ENCODE measurements around the gene LCN10. TPM values are rescaled to one million over a fixed set of nuclear protein-coding genes. Genes with fewer than 3 reads are reported as not detected.

Gene LCN10
- polyA plus RNA-seq, 2 donors, result 5.3 to 14.9 TPM

Other genes with a start within 250 kb of the LCN10 start
- gene NOTCH1, start 196.9 kb downstream of the LCN10 start, polyA plus RNA-seq, result 10 to 100 TPM in 1 of 2 donors, 1 to 10 TPM in 1; 9.6 to 19.8 TPM
- gene EGFL7, start 80.0 kb downstream of the LCN10 start, polyA plus RNA-seq, result 10 to 100 TPM; 34.5 to 43.2 TPM
- gene AGPAT2, start 55.5 kb downstream of the LCN10 start, polyA plus RNA-seq, result 100 to 1,000 TPM in 1 of 2 donors, 10 to 100 TPM in 1; 90.7 to 100 TPM
- gene DIPK1B, start 30.4 kb downstream of the LCN10 start, polyA plus RNA-seq, result 1 to 10 TPM; 1.6 to 2.5 TPM
- gene LCN6, start 5.6 kb upstream of the LCN10 start, polyA plus RNA-seq, result 10 to 100 TPM in 1 of 2 donors, 1 to 10 TPM in 1; 9.0 to 14.4 TPM
- gene LCN8, start 15.3 kb upstream of the LCN10 start, polyA plus RNA-seq, result not detected
- gene LCN15, start 21.6 kb upstream of the LCN10 start, polyA plus RNA-seq, result not detected
- 100 to 1,000 TPM in 1 of 2 donors, 10 to 100 TPM in 1; 85.2 to 155 TPM for gene TMEM141, start 48.4 kb upstream of the LCN10 start, polyA plus RNA-seq
- gene CCDC183, start 53.4 kb upstream of the LCN10 start, polyA plus RNA-seq, result 1 to 10 TPM in 1 of 2 donors, under 1 TPM in 1; 0.32 to 1.1 TPM
- 10 to 100 TPM; 46.5 to 61.7 TPM for gene RABL6, start 65.0 kb upstream of the LCN10 start, polyA plus RNA-seq
- gene AJM1, start 99.5 kb upstream of the LCN10 start, polyA plus RNA-seq, result 1 to 10 TPM; 1.9 to 3.7 TPM
- 100 to 1,000 TPM in 1 of 2 donors, 10 to 100 TPM in 1; 83.1 to 101 TPM for gene PHPT1, start 106.5 kb upstream of the LCN10 start, polyA plus RNA-seq
- 10 to 100 TPM in 1 of 2 donors, 1 to 10 TPM in 1; 3.9 to 11.5 TPM for gene MAMDC4, start 109.4 kb upstream of the LCN10 start, polyA plus RNA-seq
- 100 to 1,000 TPM; 445 to 637 TPM for gene EDF1, start 123.4 kb upstream of the LCN10 start, polyA plus RNA-seq
- 10 to 100 TPM; 11.0 to 16.6 TPM for gene TRAF2, start 143.6 kb upstream of the LCN10 start, polyA plus RNA-seq
- gene FBXW5, start 201.8 kb upstream of the LCN10 start, polyA plus RNA-seq, result 10 to 100 TPM; 91.4 to 97.3 TPM
- 1 to 10 TPM; 1.2 to 1.8 TPM for gene C8G, start 202.3 kb upstream of the LCN10 start, polyA plus RNA-seq
- under 1 TPM; 0.24 to 0.77 TPM for gene LCN12, start 209.3 kb upstream of the LCN10 start, polyA plus RNA-seq
- gene PTGDS, start 234.6 kb upstream of the LCN10 start, polyA plus RNA-seq, result 10 to 100 TPM; 18.4 to 42.3 TPM
- gene LCNL1, start 240.1 kb upstream of the LCN10 start, polyA plus RNA-seq, result under 1 TPM; 0.20 to 0.55 TPM
- 100 to 1,000 TPM in 1 of 2 donors, 10 to 100 TPM in 1; 49.7 to 119 TPM for gene PAXX, start 249.5 kb upstream of the LCN10 start, polyA plus RNA-seq

Data from esophagus (tissue), 2 donors.